Astrocyte (in vitro differentiated cells and primary cell): ENCODE results near the gene ECT2. TPM values are rescaled to one million over a fixed set of nuclear protein-coding genes. Genes with fewer than 3 reads are reported as not detected.
A peak's percentile ranks its signal among the peaks of the same experiment; 100 is the strongest.

Source experiments
- DNase-seq: peaks from one replicate; pipeline ENCODE4 v3.0.0-alpha.2; 2010; ENCODE audit warnings: low read depth
- FAIRE-seq: peaks from 2 replicates; lab custom pipeline; 2011; peaks lifted over from hg19 to GRCh38; lab: Jason Lieb, UNC
- H2AFZ ChIP-seq: 2 replicates; pipeline ENCODE4 v1.6.0; 2012; ENCODE audit warnings: low read depth, low read length, inconsistent platforms
- H3K27ac ChIP-seq: 2 replicates; pipeline ENCODE4 v1.5.1; 2011; ENCODE audit warnings: low read depth, low read length, inconsistent platforms
- H3K27me3 ChIP-seq: 2 replicates; pipeline ENCODE4 v1.6.0; 2011; ENCODE audit warnings: low read length, inconsistent platforms; ENCODE audit not compliant: insufficient read depth
- H3K36me3 ChIP-seq: 2 replicates; pipeline ENCODE4 v1.5.1; 2011; ENCODE audit warnings: low read length, inconsistent platforms; ENCODE audit not compliant: insufficient read depth
- H3K4me1 ChIP-seq: 2 replicates; pipeline ENCODE4 v1.5.1; 2011; ENCODE audit warnings: low read length, inconsistent platforms; ENCODE audit not compliant: insufficient read depth
- H3K4me2 ChIP-seq: 2 replicates; pipeline ENCODE4 v1.6.0; 2012; ENCODE audit warnings: low read length, inconsistent platforms
- H3K4me3 ChIP-seq: 2 replicates; pipeline ENCODE4 v1.5.1; 2011; ENCODE audit warnings: low read depth, mild to moderate bottlenecking, low read length, inconsistent platforms; ENCODE audit not compliant: insufficient read depth
- H3K79me2 ChIP-seq: 2 replicates; pipeline ENCODE4 v1.6.0; 2012; ENCODE audit warnings: mild to moderate bottlenecking, low read length, inconsistent platforms; ENCODE audit not compliant: insufficient read depth
- H3K9ac ChIP-seq: 2 replicates; pipeline ENCODE4 v1.6.0; 2012; ENCODE audit warnings: mild to moderate bottlenecking, low read length, inconsistent platforms
- H3K9me3 ChIP-seq: 2 replicates; pipeline ENCODE4 v1.5.1; 2012; ENCODE audit warnings: low read depth, mild to moderate bottlenecking, low read length, inconsistent platforms; ENCODE audit not compliant: insufficient read depth
- H4K20me1 ChIP-seq: 2 replicates; pipeline ENCODE4 v1.6.0; 2012; ENCODE audit warnings: low read length, inconsistent platforms; ENCODE audit not compliant: insufficient read depth
- H3K27ac Mint-ChIP-seq: one replicate; pipeline ENCODE4 v1.8.0; 2021; ENCODE audit warnings: mild to moderate bottlenecking, mixed read lengths; ENCODE audit not compliant: unreplicated experiment
- H3K27me3 Mint-ChIP-seq: one replicate; pipeline ENCODE4 v1.8.0; 2021; ENCODE audit warnings: low read depth, mixed read lengths; ENCODE audit not compliant: unreplicated experiment
- H3K36me3 Mint-ChIP-seq: one replicate; pipeline ENCODE4 v1.8.0; 2021; ENCODE audit warnings: low read depth, mixed read lengths; ENCODE audit not compliant: unreplicated experiment
- H3K4me1 Mint-ChIP-seq: one replicate; pipeline ENCODE4 v1.8.0; 2021; ENCODE audit warnings: low read depth, mixed read lengths; ENCODE audit not compliant: unreplicated experiment
- H3K4me3 Mint-ChIP-seq: one replicate; pipeline ENCODE4 v1.8.0; 2021; ENCODE audit warnings: mild to moderate bottlenecking, moderate library complexity, mixed read lengths; ENCODE audit not compliant: unreplicated experiment
- H3K9me3 Mint-ChIP-seq: one replicate; pipeline ENCODE4 v1.8.0; 2021; ENCODE audit warnings: mild to moderate bottlenecking, mixed read lengths; ENCODE audit not compliant: unreplicated experiment
- CTCF ChIP-seq: IDR thresholded peaks from 2 replicates; pipeline ENCODE4 v1.5.1; 2011; ENCODE audit warnings: low read depth, mild to moderate bottlenecking, inconsistent platforms, low read length, moderate library complexity; ENCODE audit not compliant: insufficient read depth
- EZH2 ChIP-seq: IDR thresholded peaks from 2 replicates; pipeline ENCODE4 v1.6.1; 2012; ENCODE audit warnings: mild to moderate bottlenecking, low read length, inconsistent platforms; ENCODE audit not compliant: insufficient read depth
- total RNA-seq: library from RNA; stranded (reverse); gene quantifications from 2 replicates; pipeline ENCODE4 v1.2.1, GENCODE V29; 2021

The ECT2 gene
- total RNA-seq, 1 donor from 2014 or later, result 16.4 TPM

- no peak for FAIRE-seq
Measured at GRCh38 chr3:172846103-172846561, 95.6 kb downstream of the ECT2 start.

DNA sequence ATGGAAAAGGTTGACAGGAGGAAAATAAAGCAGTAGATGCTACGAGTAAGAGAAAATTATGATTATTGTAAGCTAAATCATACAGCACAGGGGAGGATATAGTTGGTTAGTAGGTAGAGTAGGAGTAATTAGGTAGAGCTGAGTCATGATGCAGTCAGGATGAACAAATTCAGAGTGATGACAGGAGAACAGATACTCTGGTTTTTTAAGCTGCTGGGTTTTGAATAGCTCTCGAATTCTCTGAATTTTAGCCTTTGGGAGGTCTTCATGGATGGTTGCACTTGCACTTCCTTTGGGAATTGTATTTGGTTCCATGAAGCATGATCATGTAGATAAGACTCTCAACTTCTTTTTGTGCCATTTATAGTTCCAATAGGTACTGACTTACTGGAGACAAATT, 96.2 kb downstream of the ECT2 start:
- Mint-ChIP-seq H3K9me3 (peaks cover 2% of the 10 kb centered on the region), H3K4me3 (no peak overlapping the region), H3K36me3 (no peaks in the 10 kb centered on the region), H3K27ac (no peak overlapping the region), H3K4me1 (peaks cover 16% of the 10 kb centered on the region), H3K27me3 (no peaks in the 10 kb centered on the region)
- no peak overlapping the region for H2AFZ ChIP-seq
- H3K27ac ChIP-seq, result no peak overlapping the region
- TF ChIP-seq EZH2 (no peak), CTCF (no peak)
- FAIRE-seq (no peak), DNase-seq (peak; percentile 85)
- H3K79me2 ChIP-seq, result no peaks in the 10 kb centered on the region
- H3K9ac ChIP-seq, result no peak overlapping the region
- no peaks in the 10 kb centered on the region for H3K27me3 ChIP-seq
- no peak overlapping the region for H3K4me3 ChIP-seq
- H3K36me3 ChIP-seq, result no peaks in the 10 kb centered on the region
- H4K20me1 ChIP-seq, result no peaks in the 10 kb centered on the region
- H3K4me2 ChIP-seq, result peak overlapping the region; percentile 10
- H3K9me3 ChIP-seq, result no peaks in the 10 kb centered on the region
- H3K4me1 ChIP-seq, result peaks cover 13% of the 10 kb centered on the region

More at GRCh38 chr3:172846103-172846561, 95.6 kb downstream of the ECT2 start:
- DNase-seq, result no peak
- H3K4me1 Mint-ChIP-seq, result peaks cover 16% of the 10 kb centered on the region
- H3K27me3 Mint-ChIP-seq, result no peaks in the 10 kb centered on the region
- no peaks in the 10 kb centered on the region for H3K79me2 ChIP-seq
- no peak overlapping the region for H3K9ac ChIP-seq
- no peak overlapping the region for H3K27ac ChIP-seq
- no peaks in the 10 kb centered on the region for H4K20me1 ChIP-seq
- H3K4me2 ChIP-seq, result no peak overlapping the region
- no peak overlapping the region for H3K4me3 ChIP-seq
- H3K27me3 ChIP-seq, result no peaks in the 10 kb centered on the region
- H3K27ac Mint-ChIP-seq, result no peak overlapping the region
- no peak overlapping the region for H3K4me3 Mint-ChIP-seq
- no peaks in the 10 kb centered on the region for H3K9me3 ChIP-seq
- H3K36me3 Mint-ChIP-seq, result no peaks in the 10 kb centered on the region
- H2AFZ ChIP-seq, result peak overlapping the region; percentile 36
- peaks cover 2% of the 10 kb centered on the region for H3K9me3 Mint-ChIP-seq
- H3K36me3 ChIP-seq, result no peaks in the 10 kb centered on the region
- peaks cover 13% of the 10 kb centered on the region for H3K4me1 ChIP-seq
- TF ChIP-seq CTCF, result no peak
- no peak for TF ChIP-seq EZH2

GRCh38 chr3:172847292-172847691, 96.8 kb downstream of the ECT2 start:
- H3K27ac ChIP-seq, result no peak overlapping the region
- H3K4me3 Mint-ChIP-seq, result no peak overlapping the region
- H3K36me3 Mint-ChIP-seq, result no peaks in the 10 kb centered on the region
- no peak overlapping the region for H3K4me3 ChIP-seq
- peaks cover 13% of the 10 kb centered on the region for H3K4me1 ChIP-seq
- peaks cover 16% of the 10 kb centered on the region for H3K4me1 Mint-ChIP-seq
- peaks cover 2% of the 10 kb centered on the region for H3K9me3 Mint-ChIP-seq
- H3K27me3 Mint-ChIP-seq, result no peaks in the 10 kb centered on the region
- H3K27me3 ChIP-seq, result no peaks in the 10 kb centered on the region
- no peak overlapping the region for H2AFZ ChIP-seq
- FAIRE-seq, result no peak
- no peaks in the 10 kb centered on the region for H3K36me3 ChIP-seq
- DNase-seq, result no peak
- H3K9me3 ChIP-seq, result no peaks in the 10 kb centered on the region
- TF ChIP-seq CTCF (no peak), EZH2 (no peak)
- H3K27ac Mint-ChIP-seq, result no peak overlapping the region
- H4K20me1 ChIP-seq, result no peaks in the 10 kb centered on the region
- H3K4me2 ChIP-seq, result no peak overlapping the region
- H3K9ac ChIP-seq, result no peak overlapping the region
- H3K79me2 ChIP-seq, result no peaks in the 10 kb centered on the region
